ENCODE measurements around the gene HBA1.

DNA sequence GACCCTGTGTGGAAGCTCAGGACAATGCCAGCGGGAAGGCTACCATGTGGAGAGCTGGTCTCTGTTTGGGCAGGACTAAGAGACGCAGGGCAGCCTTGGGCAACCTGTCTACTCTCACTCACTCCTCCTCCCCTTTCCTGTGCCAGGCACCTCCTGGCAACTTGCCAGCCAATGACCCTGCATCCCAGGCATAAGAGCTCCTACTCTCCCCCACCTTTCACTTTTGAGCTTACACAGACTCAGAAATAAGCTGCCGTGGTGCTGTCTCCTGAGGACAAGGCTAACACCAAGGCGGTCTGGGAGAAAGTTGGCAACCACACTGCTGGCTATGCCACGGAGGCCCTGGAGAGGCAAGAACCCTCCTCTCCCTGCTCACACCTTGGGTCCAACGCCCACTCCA, 8.1 kb upstream of the HBA1 start:
- TF ChIP-seq POLR2A (IDR thresholded peaks at IDR 0.05; ENCODE audit: low read depth, low read length) (no peak), POLR2AphosphoS5 (IDR thresholded peaks at IDR 0.05; ENCODE audit: low read depth, low read length) (no peak)

Data from GM12892 (cell line).